ENCODE data around the gene AGBL4. TPM values are rescaled to one million over a fixed set of nuclear protein-coding genes. Genes with fewer than 3 reads are reported as not detected.

Gene AGBL4
- polyA plus RNA-seq, 1 donor from 2014 or later = not detected

DNA sequence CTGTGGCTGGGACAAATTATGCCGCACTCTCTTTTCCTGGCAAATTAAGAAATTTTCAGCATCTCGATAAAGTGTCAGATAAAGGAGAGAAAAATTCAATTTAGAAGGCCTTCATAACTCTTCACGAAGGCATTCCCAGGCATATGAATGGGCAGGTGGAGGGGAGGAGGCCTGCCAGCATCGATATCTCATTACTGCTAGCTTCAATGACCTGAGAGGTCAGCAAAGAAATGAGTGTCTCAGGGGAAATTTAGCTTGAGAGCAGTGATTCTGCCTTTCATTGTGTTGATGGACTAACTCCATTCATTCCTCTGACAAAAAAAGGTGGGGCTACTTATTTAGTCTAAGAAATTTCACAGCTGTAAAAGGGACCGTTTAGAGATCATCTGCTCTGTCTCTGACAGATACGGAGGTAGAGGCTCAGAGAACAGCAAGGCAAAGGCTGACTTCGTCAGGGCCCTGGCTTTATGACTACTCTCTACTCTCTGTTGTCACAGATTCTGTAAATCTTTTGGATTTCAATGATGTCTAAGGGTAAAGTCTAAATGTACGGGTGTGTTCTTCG lies 1035.0 kb downstream of the AGBL4 start:
- H3K4me3 Mint-ChIP-seq = no peak overlapping the region
- H3K9me3 Mint-ChIP-seq = peaks cover 2 to 9% (median 5%) of the 10 kb centered on the region in 3 donors
- H3K4me1 Mint-ChIP-seq = peaks cover 0 to 2% (median 0%) of the 10 kb centered on the region in 3 donors
- no peaks in the 10 kb centered on the region for H3K36me3 Mint-ChIP-seq
- H3K27me3 Mint-ChIP-seq = peaks cover 3% of the 10 kb centered on the region
- no peak overlapping the region for H3K27ac Mint-ChIP-seq

- no peaks in the 10 kb centered on the region for H3K36me3 Mint-ChIP-seq
- peaks cover 0 to 2% (median 0%) of the 10 kb centered on the region in 3 donors for H3K9me3 Mint-ChIP-seq
- no peak overlapping the region for H3K4me3 Mint-ChIP-seq
- peaks cover 9% of the 10 kb centered on the region for H3K27me3 Mint-ChIP-seq
- peaks cover 0 to 2% (median 0%) of the 10 kb centered on the region in 3 donors for H3K4me1 Mint-ChIP-seq
- H3K27ac Mint-ChIP-seq = no peak overlapping the region
Observed at GRCh38 chr1:48979940-48980339, 1043.8 kb downstream of the AGBL4 start.

DNA sequence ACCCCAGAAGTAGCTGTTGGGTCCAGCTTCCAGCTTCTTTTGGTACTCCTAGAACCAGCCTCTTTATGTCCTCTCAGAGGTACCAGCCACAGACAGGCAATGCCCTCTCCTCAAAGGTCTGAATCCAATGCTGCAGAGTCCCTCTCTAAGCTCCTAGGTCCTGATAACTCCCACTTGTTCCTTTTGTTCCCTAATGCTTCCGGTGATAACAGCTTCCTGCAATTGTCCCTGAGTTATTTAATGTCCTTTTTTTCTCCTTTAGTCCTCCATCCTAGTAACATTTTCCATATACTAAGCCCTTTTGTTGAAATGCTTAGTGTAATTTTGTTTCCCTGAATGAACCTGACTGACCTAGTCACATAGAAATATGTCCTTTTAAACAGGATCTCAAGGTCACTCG lies 1045.3 kb downstream of the AGBL4 start:
- Mint-ChIP-seq H3K9me3 (peaks cover 0 to 2% (median 0%) of the 10 kb centered on the region in 3 donors), H3K27me3 (peaks cover 4% of the 10 kb centered on the region), H3K4me1 (no peaks in the 10 kb centered on the region), H3K27ac (no peak overlapping the region), H3K4me3 (no peak overlapping the region), H3K36me3 (no peaks in the 10 kb centered on the region)

GRCh38 chr1:48977273-48977672 lies 1046.5 kb downstream of the AGBL4 start:
- Mint-ChIP-seq H3K9me3 (peaks cover 0 to 2% (median 0%) of the 10 kb centered on the region in 3 donors), H3K27ac (no peak overlapping the region), H3K4me3 (no peak overlapping the region), H3K36me3 (no peaks in the 10 kb centered on the region), H3K4me1 (no peaks in the 10 kb centered on the region), H3K27me3 (no peaks in the 10 kb centered on the region)

GRCh38 chr1:48969971-48970370 lies 1053.8 kb downstream of the AGBL4 start:
- H3K27me3 Mint-ChIP-seq = peaks cover 2% of the 10 kb centered on the region
- peaks cover 0 to 2% (median 0%) of the 10 kb centered on the region in 3 donors for H3K9me3 Mint-ChIP-seq

GRCh38 chr1:48967318-48967717 lies 1056.4 kb downstream of the AGBL4 start:
- Mint-ChIP-seq H3K9me3 (peaks cover 0 to 2% (median 0%) of the 10 kb centered on the region in 3 donors), H3K27me3 (peaks cover 2% of the 10 kb centered on the region), H3K4me1 (no peaks in the 10 kb centered on the region), H3K36me3 (no peaks in the 10 kb centered on the region), H3K27ac (no peak overlapping the region), H3K4me3 (no peak overlapping the region)

More at GRCh38 chr1:48969971-48970370, 1053.8 kb downstream of the AGBL4 start:
- Mint-ChIP-seq H3K4me1 (no peaks in the 10 kb centered on the region), H3K27ac (no peak overlapping the region), H3K36me3 (no peaks in the 10 kb centered on the region), H3K4me3 (no peak overlapping the region)

- Mint-ChIP-seq H3K9me3 (peaks cover 0 to 2% (median 0%) of the 10 kb centered on the region in 3 donors), H3K4me3 (no peak overlapping the region), H3K36me3 (no peaks in the 10 kb centered on the region), H3K4me1 (no peaks in the 10 kb centered on the region), H3K27me3 (peaks cover 2% of the 10 kb centered on the region), H3K27ac (no peak overlapping the region)
Observed at GRCh38 chr1:48966583-48966982, 1057.2 kb downstream of the AGBL4 start.

- Mint-ChIP-seq H3K4me1 (no peaks in the 10 kb centered on the region), H3K36me3 (no peaks in the 10 kb centered on the region), H3K27ac (no peak overlapping the region), H3K27me3 (peaks cover 4% of the 10 kb centered on the region), H3K9me3 (no peaks in the 10 kb centered on the region), H3K4me3 (no peak overlapping the region)
Observed at GRCh38 chr1:48960320-48960719, 1063.4 kb downstream of the AGBL4 start.

- H3K4me3 Mint-ChIP-seq = no peak overlapping the region
- H3K4me1 Mint-ChIP-seq = no peaks in the 10 kb centered on the region
- H3K27me3 Mint-ChIP-seq = peaks cover 2% of the 10 kb centered on the region
- no peak overlapping the region for H3K27ac Mint-ChIP-seq
- H3K9me3 Mint-ChIP-seq = no peaks in the 10 kb centered on the region
- H3K36me3 Mint-ChIP-seq = no peaks in the 10 kb centered on the region
Observed at GRCh38 chr1:48955774-48956173, 1068.0 kb downstream of the AGBL4 start.

- no peak overlapping the region for H3K27ac Mint-ChIP-seq
- H3K36me3 Mint-ChIP-seq = no peaks in the 10 kb centered on the region
- no peaks in the 10 kb centered on the region for H3K4me1 Mint-ChIP-seq
- H3K4me3 Mint-ChIP-seq = no peak overlapping the region
- H3K9me3 Mint-ChIP-seq = no peaks in the 10 kb centered on the region
- no peaks in the 10 kb centered on the region for H3K27me3 Mint-ChIP-seq
Observed at GRCh38 chr1:48953617-48954016, 1070.1 kb downstream of the AGBL4 start.

DNA sequence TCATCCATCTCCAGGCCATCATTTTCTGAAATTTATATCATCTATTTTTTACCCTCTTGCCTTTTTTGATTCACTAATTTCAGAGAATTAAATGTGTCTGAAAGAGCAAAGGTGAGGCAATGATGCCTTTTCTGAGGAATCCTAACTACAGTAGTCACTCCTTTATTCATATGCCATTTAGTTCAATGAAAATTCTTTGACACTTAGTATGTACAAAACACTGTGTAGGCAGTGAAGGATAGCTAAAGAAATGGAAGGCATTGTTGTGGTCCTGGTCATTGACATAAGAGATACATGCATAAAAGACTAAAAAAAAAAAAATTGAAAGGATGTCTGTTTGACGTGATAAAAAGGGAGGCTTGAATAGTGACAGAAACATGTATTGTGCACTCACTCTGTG lies 1075.2 kb downstream of the AGBL4 start:
- Mint-ChIP-seq H3K36me3 (no peaks in the 10 kb centered on the region), H3K4me3 (no peak overlapping the region), H3K4me1 (peaks cover 0 to 2% (median 0%) of the 10 kb centered on the region in 3 donors), H3K27ac (no peak overlapping the region), H3K9me3 (no peaks in the 10 kb centered on the region), H3K27me3 (no peaks in the 10 kb centered on the region)

DNA sequence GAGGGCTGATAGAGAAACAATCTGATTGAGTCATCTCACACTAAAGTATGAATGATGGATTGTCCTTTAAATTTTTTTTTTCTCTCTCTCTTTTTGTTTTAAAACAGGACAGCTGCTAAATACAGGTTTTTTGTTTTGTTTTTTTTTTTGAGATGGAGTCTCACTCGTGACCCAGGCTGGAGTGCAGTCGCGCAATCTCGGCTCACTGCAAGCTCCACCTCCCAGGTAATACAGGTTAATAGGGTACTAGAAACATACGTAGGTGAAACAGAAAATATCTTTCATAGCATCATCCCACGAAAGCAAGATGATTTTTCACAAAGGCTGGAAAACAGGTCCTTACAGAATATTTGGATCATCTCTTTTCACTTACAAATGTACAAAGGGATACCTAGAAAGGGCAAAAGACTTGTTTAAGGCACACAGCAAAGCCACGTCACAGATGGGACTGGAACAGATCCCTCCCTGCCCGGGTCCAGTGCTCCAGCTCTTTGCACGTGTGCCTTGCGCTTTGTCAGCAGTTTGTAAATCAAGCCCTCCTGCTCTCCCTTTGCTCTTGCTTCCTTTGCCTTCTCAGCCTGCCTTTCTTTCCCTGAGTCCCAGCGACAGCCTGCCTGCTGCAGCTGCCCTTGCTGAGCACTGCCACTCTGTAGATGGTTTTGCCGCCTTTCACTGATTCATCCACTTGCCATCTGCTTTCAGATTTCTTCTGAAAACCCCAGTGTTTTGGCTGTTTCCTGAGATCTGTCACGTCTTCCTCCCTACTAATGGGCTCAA lies 1075.8 kb downstream of the AGBL4 start:
- no peak overlapping the region for H3K27ac Mint-ChIP-seq
- H3K4me3 Mint-ChIP-seq = no peak overlapping the region
- no peaks in the 10 kb centered on the region for H3K27me3 Mint-ChIP-seq

DNA sequence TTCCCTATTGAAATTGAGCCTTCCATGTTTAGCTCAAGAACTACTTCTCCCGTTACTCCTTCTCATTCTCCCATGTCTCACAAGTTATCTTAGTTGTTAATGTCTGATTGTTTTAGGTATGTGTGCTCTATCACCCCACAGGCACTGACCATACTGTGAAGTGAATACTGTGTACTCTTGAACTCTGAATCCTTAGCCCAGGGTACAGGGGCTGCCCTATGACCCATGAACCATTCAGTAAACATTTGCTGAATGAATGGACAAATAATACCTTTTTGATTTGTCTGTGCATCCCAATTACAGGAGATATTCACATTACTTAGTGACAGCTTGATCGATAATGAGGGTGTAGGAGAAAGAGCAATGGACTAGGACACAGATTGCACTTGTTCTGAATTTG lies 1077.7 kb downstream of the AGBL4 start:
- no peak overlapping the region for H3K27ac Mint-ChIP-seq
- H3K4me3 Mint-ChIP-seq = no peak overlapping the region
- H3K27me3 Mint-ChIP-seq = no peaks in the 10 kb centered on the region
- H3K9me3 Mint-ChIP-seq = no peaks in the 10 kb centered on the region
- H3K4me1 Mint-ChIP-seq = peaks cover 0 to 2% (median 0%) of the 10 kb centered on the region in 3 donors
- H3K36me3 Mint-ChIP-seq = no peaks in the 10 kb centered on the region

More for the DNA sequence above, 1075.8 kb downstream of the AGBL4 start:
- Mint-ChIP-seq H3K36me3 (no peaks in the 10 kb centered on the region), H3K9me3 (no peaks in the 10 kb centered on the region), H3K4me1 (peaks cover 0 to 2% (median 0%) of the 10 kb centered on the region in 3 donors)

DNA sequence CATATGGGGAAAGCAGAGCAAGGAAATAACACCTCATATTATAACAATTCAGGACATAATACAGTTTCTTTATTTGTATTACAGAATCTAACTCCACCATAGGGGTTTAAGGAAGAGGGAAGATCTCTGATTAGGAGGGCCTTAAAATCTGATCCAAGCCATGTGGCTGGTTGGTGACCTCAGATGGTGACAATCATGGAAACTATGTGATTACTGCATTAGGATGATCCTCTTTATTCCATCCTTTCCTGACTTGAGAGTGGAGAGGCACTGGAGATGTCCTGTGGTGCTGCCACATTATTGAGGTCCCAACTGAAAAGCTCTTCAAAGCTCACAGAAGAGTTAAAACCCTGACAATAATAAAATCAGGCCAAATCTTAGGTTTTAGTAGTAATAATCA lies 1078.9 kb downstream of the AGBL4 start:
- H3K4me3 Mint-ChIP-seq = no peak overlapping the region
- no peaks in the 10 kb centered on the region for H3K27me3 Mint-ChIP-seq
- no peaks in the 10 kb centered on the region for H3K36me3 Mint-ChIP-seq
- no peaks in the 10 kb centered on the region for H3K9me3 Mint-ChIP-seq
- H3K27ac Mint-ChIP-seq = no peak overlapping the region
- peaks cover 0 to 2% (median 0%) of the 10 kb centered on the region in 3 donors for H3K4me1 Mint-ChIP-seq

DNA sequence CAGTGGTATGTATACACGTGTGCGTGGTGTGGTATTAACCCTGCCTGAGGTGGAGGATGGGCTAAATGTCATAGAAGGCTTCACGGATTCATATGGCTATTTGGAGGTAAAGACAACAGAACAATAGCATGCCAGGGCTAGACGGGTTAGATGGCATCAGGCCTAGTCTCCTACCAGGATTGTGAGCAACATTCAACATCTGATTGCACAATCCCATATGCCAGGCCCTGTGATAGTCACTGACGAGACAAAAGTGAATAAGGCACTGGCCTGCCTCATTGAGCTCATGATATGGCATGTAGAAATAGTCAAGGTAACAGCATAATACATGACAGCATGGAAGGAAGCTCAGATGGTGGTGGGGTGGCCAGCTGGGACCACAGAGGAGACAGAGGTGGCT lies 1079.9 kb downstream of the AGBL4 start:
- Mint-ChIP-seq H3K9me3 (no peaks in the 10 kb centered on the region), H3K4me1 (peaks cover 0 to 2% (median 0%) of the 10 kb centered on the region in 3 donors), H3K27me3 (peaks cover 2% of the 10 kb centered on the region), H3K27ac (no peak overlapping the region), H3K4me3 (no peak overlapping the region), H3K36me3 (no peaks in the 10 kb centered on the region)

- H3K27ac Mint-ChIP-seq = no peak overlapping the region
- no peaks in the 10 kb centered on the region for H3K9me3 Mint-ChIP-seq
- peaks cover 0 to 2% (median 0%) of the 10 kb centered on the region in 3 donors for H3K4me1 Mint-ChIP-seq
- H3K4me3 Mint-ChIP-seq = no peak overlapping the region
- H3K27me3 Mint-ChIP-seq = peaks cover 2% of the 10 kb centered on the region
- H3K36me3 Mint-ChIP-seq = no peaks in the 10 kb centered on the region
Observed at GRCh38 chr1:48943393-48943792, 1080.4 kb downstream of the AGBL4 start.
